Hematopoietic multipotent progenitor cell treated with erythropoietin and hydrocortisone succinate and interleukin-3 and kit ligand, for 15 days (in vitro differentiated cells): ENCODE results near the gene WFDC1.

Experiments used
- DNase-seq: peaks from one replicate; pipeline ENCODE4 v3.0.0-alpha.2; 2015; ENCODE audit warnings: low spot score

Gene WFDC1

GRCh38 chr16:84302111-84302954 is 7.7 kb downstream of the WFDC1 start:
- DNase-seq: no peak

DNA sequence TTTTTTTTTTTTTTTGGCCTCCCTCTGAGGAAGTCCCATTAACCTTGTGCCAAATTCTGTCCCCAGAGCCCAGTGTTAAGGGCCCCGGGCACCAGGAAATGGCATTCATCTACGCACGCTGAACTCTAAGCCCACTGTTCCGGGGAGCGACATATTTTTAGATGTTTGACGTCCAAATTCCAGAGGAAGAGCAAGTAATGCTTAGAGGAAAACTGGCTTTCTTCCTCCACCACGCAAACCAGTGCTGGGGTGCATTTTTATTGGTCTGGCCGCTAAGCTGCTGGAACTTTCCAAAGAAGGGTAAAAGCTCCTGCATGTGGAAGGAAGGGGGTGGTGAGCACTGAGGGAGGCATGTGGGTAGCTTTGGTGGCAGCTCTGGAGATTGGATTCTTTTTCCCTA is 8.3 kb downstream of the WFDC1 start:
- DNase-seq: no peak

GRCh38 chr16:84303516-84303915 is 8.8 kb downstream of the WFDC1 start:
- no peak for DNase-seq

GRCh38 chr16:84306564-84306963 is 11.9 kb downstream of the WFDC1 start:
- DNase-seq: no peak

- no peak for DNase-seq
These were observed 12.7 kb downstream of the WFDC1 start for GRCh38 chr16:84307209-84307954.

- no peak for DNase-seq
These were observed 13.4 kb downstream of the WFDC1 start for GRCh38 chr16:84308120-84308519.

GRCh38 chr16:84310642-84311041 is 16.0 kb downstream of the WFDC1 start:
- no peak for DNase-seq

DNA sequence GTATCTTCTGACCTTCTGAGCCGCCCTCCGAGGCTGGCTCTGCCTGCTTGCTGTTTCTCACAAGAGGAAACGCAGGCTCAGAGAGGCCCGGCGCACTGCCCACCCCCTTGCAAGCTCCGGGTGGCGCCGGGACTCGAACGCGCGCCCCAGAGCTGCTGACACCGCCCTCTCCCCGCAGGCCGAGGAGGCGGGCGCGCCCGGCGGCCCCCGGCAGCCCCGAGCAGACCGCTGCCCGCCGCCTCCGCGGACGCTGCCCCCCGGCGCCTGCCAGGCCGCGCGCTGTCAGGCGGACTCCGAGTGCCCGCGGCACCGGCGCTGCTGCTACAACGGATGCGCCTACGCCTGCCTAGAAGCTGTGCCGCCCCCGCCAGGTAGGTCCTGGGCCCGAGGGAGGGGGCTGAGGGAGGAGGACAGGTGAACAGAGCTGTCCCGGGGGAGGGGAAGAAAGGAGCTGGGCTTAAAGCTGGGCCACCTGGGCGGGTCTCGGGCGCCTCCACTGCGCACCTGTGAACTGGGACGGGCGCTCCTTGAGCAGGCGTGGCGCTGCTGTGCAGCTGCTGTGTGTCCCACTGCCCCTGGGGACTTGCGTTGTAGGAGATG is 18.2 kb downstream of the WFDC1 start:
- no peak for DNase-seq

- DNase-seq: no peak
These were observed 19.2 kb downstream of the WFDC1 start for GRCh38 chr16:84313921-84314320.

DNA sequence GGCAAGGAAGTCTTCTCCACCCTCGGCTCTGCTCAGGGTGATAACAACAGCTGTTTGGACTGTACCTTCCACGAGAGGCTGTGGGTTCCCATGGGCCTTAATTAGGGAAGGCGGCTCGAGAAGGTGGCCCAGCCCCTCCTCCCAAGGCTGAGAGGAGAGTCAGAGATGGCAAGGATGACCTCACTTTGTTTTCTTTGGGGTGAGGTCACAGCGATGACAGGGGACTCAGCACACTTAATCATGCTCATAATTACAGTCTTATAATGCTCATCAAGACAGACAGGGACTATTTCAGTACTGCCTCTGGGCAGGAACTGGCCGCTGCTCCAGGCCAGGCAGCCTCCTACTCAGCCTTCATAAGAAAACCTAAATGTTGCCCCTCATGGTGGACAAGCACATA is 19.7 kb downstream of the WFDC1 start:
- no peak for DNase-seq

DNA sequence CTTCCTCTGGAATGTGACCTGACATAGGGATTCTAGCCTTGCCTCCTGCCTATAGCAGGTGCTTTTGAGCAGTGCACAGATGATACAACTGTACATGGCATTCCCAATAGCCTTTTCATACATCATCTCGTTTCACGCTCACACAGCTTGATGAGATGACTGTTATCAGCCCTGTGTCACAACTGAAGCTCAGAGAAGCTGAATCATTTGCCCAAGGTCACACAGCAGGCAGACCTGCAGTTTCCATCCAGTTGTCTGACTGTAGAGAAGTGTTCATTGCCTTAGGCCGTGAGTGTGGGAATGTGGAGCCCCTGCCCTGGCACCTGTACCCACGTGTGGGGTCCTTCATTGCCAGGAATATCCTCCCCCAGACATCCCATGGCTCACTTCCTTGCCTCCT is 20.1 kb downstream of the WFDC1 start:
- DNase-seq: no peak

DNA sequence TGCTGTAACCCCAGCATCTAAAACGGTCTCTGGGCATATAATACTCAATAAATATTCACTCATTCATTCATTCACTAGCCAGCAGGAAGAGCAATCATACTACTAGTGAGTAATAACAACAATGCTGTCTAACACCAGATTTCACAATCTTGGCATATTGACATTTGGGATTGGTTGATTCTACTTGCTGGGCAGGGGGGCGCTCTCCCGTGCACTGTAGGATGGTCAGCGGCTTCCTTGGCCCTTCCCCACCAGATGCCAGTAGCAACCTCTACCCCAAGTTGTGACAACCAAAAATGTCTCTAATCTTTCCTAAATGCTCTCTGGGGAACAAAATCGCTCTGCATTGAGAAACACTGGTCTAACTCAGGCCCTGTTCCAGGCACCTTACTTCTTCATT is 20.7 kb downstream of the WFDC1 start:
- DNase-seq: no peak

- no peak for DNase-seq
These were observed 23.7 kb downstream of the WFDC1 start for GRCh38 chr16:84318091-84318975.

GRCh38 chr16:84319146-84319760 is 24.6 kb downstream of the WFDC1 start:
- DNase-seq: no peak

- DNase-seq: no peak
These were observed 25.8 kb downstream of the WFDC1 start for GRCh38 chr16:84320511-84320910.

GRCh38 chr16:84321932-84322331 is 27.3 kb downstream of the WFDC1 start:
- no peak for DNase-seq

DNA sequence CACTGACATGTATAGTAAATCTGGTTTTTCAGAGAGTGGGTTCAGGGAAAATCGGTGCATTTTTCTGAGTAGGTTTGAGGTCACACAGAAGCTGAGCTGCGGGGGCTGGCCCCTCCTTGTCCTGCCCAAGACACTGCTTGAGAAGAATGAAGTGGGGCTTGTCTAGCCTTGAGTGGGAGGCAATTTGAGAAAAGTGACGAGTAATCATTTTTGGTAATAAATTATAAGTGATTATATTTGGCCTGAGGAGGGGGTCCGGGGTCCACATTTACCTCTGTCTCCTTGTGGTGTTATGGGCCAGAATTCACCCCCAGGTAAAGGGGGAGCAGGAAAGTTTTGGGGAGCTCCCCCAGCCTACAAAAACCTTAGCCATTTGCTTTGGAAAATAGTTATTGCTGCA is 28.1 kb downstream of the WFDC1 start:
- no peak for DNase-seq

GRCh38 chr16:84323606-84324005 is 28.9 kb downstream of the WFDC1 start:
- no peak for DNase-seq

DNA sequence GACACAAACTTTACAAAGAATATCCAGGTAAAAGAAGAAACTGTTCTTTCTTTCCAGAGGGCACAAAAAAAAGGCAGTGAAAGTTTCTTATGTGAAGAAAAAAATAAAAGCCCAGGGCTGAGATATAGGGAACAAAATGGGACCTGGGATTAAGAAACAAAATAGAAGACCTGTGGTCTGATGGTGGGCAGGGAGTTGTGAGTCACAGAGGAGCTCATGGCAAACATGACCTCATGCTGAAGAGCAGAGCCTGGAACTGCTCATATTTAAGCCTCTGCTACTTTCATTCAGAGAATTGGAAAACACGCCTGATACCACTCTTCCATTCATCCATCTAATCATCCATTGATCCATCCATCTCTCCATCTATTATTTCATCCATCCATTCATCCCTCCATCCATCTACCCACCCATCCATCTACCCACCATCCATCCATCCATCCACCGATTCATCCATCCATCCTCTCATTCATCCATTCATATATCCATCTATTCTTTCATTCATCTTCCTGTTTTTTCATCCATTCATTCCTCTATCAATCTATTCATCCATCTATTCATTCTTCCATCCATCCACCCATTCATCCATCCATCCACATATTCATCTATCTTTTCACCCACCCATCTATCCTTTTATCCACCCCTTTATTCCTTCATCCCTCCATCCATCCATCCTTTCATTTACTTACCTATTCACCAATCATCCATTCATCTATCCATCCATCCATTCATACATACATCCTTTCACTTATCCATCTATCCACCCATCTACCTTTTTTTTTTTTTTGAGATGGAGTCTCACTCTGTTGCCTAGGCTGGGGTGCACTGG is 30.0 kb downstream of the WFDC1 start:
- DNase-seq: no peak

GRCh38 chr16:84326545-84326944 is 31.9 kb downstream of the WFDC1 start:
- DNase-seq: no peak
